Esophagus squamous epithelium (tissue), 4 donors: ENCODE measurements around the gene TMEM182.

Experiments used
- POLR2A ChIP-seq, 4 donors: fragments of 450-650 bp; IDR thresholded peaks; one replicate each; pipeline ENCODE4 v1.6.1; 2017; ENCODE audit warnings: antibody characterized with exemption in 4 of 4, mild to moderate bottlenecking in 4 of 4, moderate library complexity in 3 of 4
- TF ChIP-seq, protein P1 (sequence below), 6 experiments: fragments of 450-650 bp in 4 of 6; fragments of 200-600 bp in 2 of 6; sonication (generic) in 2 of 6; IDR thresholded peaks; one replicate each; pipeline ENCODE4 v1.5.1; 2016 to 2019; ENCODE audit warnings: antibody characterized with exemption in 6 of 6, mild to moderate bottlenecking in 4 of 6, moderate library complexity in 4 of 6

DNA sequence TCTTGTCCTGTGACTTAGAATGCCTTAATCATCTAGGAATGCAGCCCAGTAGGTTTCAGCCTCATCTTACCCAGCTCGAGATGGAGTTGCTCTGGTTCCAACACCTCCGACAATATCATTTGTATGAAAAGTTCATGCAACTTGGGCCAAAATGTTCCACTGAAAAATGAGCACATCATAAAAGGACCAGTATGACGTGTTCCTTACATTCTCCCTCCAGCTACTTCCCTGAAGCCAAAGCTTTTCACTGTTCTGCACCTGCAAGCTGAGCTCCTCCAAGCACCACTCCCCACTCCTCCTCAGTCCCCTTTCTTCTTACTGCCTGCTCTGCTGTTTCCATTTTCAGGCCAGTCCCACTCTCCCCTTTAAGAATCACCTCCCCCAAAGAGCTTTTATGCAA lies 23.1 kb downstream of the TMEM182 start:
- TF ChIP-seq, protein P1, sequence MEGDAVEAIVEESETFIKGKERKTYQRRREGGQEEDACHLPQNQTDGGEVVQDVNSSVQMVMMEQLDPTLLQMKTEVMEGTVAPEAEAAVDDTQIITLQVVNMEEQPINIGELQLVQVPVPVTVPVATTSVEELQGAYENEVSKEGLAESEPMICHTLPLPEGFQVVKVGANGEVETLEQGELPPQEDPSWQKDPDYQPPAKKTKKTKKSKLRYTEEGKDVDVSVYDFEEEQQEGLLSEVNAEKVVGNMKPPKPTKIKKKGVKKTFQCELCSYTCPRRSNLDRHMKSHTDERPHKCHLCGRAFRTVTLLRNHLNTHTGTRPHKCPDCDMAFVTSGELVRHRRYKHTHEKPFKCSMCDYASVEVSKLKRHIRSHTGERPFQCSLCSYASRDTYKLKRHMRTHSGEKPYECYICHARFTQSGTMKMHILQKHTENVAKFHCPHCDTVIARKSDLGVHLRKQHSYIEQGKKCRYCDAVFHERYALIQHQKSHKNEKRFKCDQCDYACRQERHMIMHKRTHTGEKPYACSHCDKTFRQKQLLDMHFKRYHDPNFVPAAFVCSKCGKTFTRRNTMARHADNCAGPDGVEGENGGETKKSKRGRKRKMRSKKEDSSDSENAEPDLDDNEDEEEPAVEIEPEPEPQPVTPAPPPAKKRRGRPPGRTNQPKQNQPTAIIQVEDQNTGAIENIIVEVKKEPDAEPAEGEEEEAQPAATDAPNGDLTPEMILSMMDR (IDR thresholded peaks at IDR 0.05) = no peak
- TF ChIP-seq POLR2A (IDR thresholded peaks at IDR 0.05) = no peak
